Aorta (tissue), 5 donors: ENCODE measurements around the gene CLEC2D. TPM values are rescaled to one million over a fixed set of nuclear protein-coding genes. Genes with fewer than 3 reads are reported as not detected.
"Not testable (repeated sequence)": the region's sequence is repeated elsewhere in the genome, so short reads cannot be mapped to it uniquely, and the experiment has no call there.

Experiments used
- ATAC-seq: fragments of 200-7000 bp; cut with Tn5 transposase; one replicate; pipeline ENCODE4 v1.9.1; 2022; ENCODE audit warnings: moderate library complexity; ENCODE audit not compliant: low FRiP score
- DNase-seq, 2 donors: peaks; one replicate each; pipeline ENCODE4 v3.0.0-alpha.2; 2020
- H3K27ac ChIP-seq, 2 donors: one replicate each; pipeline ENCODE4 v1.5.1; 2013; ENCODE audit warnings: low read length in 2 of 2, mild to moderate bottlenecking in 2 of 2, moderate library complexity in 2 of 2, control low read depth in 1 of 2, inconsistent platforms in 1 of 2, low read depth in 1 of 2
- H3K27me3 ChIP-seq, 2 donors: one replicate each; pipeline ENCODE4 v1.6.1; 2013; ENCODE audit warnings: control low read depth in 1 of 2, low read length in 1 of 2, mild to moderate bottlenecking in 1 of 2, moderate library complexity in 1 of 2; ENCODE audit not compliant: insufficient read depth in 2 of 2, control insufficient read depth in 1 of 2
- H3K36me3 ChIP-seq, 2 donors: one replicate each; pipeline ENCODE4 v1.6.1; 2013; ENCODE audit warnings: control low read depth in 1 of 2, low read length in 1 of 2, mild to moderate bottlenecking in 1 of 2; ENCODE audit not compliant: insufficient read depth in 2 of 2, control insufficient read depth in 1 of 2
- H3K4me1 ChIP-seq, 2 donors: one replicate each; pipeline ENCODE4 v1.6.1; 2013; ENCODE audit warnings: low read length in 2 of 2, control low read depth in 1 of 2, mild to moderate bottlenecking in 1 of 2, moderate library complexity in 1 of 2; ENCODE audit not compliant: insufficient read depth in 2 of 2, control insufficient read depth in 1 of 2
- H3K4me3 ChIP-seq, 2 donors: one replicate each; pipeline ENCODE4 v1.5.1; 2013; ENCODE audit warnings: low read length in 2 of 2, control low read depth in 1 of 2, mild to moderate bottlenecking in 1 of 2
- H3K9me3 ChIP-seq: one replicate; pipeline ENCODE4 v1.6.1; 2013; ENCODE audit warnings: mild to moderate bottlenecking, low read length; ENCODE audit not compliant: control insufficient read depth
- WGBS, 2 donors: extraction: QIAGEN DNeasy Blood & Tissue Kit; methylation state at CpG; one replicate each; pipeline ENCODE4 v1.1.7; 2013; 5-methylcytosine and 5-hydroxymethylcytosine counted together
- intact Hi-C, 2 donors: fragments of 100-400 bp; cut with DNase I; formaldehyde crosslinking; loops; one replicate each; pipeline versions ENCODE4 v1.14.2 to v1.15.0; 2022
- polyA plus RNA-seq, 2 donors: library from polyadenylated mRNA; stranded (reverse); fragments of 200-250 nt; gene quantifications; one replicate each; pipeline ENCODE4 v1.2.3, GENCODE V29; 2013
- total RNA-seq, 2 donors: library from RNA; stranded (reverse); fragmentation: NEBNext Ultra II Directional; extraction: Animal tissue kit (Norgen Biotek cat#: 25700); gene quantifications; one replicate each; pipeline ENCODE4 v1.2.1, GENCODE V29; 2021
- donor health status: healthy with polysubstance abuse.
- donor health status: Bipolar disorder and iron deficiency.
- donor health status: DM: no; HTN: no; CAD: no.
- donor health status: DM: no; HTN: no; CAD: no.
- donor health status: DM: yes; HTN: yes; CAD: no.

The CLEC2D gene
- total and polyA plus RNA-seq, 4 donors, result 0.25 to 36.5 (median 9.5) TPM

DNA sequence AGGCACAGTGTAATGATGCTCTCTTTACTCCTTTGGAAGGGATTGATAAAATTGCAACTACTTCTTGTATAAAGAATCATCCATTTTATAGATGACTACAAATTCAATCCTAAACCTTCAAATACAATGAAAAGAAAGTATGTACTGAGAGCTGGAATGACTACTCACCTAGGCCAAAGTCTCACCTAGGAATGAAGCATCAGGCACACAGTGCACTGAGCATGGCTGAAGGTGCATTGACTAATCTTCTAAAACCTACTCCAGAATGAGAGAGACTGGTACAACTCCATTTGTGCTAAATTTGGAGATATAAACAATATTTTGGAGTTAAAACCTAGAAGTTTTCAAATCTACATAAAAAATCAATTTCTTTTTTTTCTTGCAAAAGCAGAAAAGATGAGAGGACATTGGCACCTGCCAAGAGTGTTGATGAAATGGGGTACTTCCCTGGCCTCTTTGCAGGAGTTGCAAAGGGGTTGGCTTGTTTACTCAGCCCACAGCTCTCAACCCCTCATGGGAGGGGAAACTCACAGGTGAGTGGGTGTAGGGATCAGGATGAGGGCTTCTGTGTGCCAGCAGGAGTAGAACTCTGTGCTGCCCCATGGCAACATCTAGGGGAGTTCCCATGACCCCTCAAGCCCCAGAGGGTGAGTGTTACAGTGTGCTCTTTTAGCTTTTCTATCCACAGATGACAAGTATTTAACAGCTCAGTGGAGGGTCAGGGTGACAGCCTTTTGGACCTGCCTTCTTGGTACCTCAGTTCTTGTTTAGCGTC is 32.1 kb downstream of the CLEC2D start:
- WGBS, 2 donors, result 88 to 94% methylated on average over 1 of the region's 1 CpG
- Histone ChIP-seq H3K4me1 (no peaks in the 10 kb centered on the region), H3K36me3 (no peaks in the 10 kb centered on the region), H3K4me3 (no peak overlapping the region), H3K9me3 (peaks cover 2% of the 10 kb centered on the region), H3K27ac (no peak overlapping the region), H3K27me3 (no peaks in the 10 kb centered on the region)
- ATAC-seq, result peak; percentile 46
- DNase-seq, result no peak
- intact Hi-C loops, result no loop called here

DNA sequence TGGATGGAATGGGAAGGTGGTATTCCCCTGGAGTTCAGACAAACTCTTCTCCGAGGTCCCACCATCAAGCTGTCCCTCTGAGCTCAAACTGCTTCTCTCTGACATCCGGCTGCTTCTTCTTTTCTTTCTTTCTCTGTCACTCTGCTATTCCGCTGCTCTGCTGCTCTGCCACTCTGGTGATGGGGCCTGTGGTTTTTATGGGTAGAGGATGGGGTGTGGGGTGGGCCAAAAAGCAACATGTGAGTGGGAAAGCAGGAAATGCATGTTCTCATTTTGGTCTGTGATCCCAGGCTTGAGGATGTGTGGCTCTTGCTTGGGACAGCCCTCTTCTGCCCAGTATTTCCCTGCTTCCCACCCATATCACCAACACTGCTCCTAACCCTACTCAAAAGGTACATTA is 32.7 kb downstream of the CLEC2D start:
- ATAC-seq (no peak), DNase-seq (no peak)
- Histone ChIP-seq H3K36me3 (no peaks in the 10 kb centered on the region), H3K4me1 (no peaks in the 10 kb centered on the region), H3K27me3 (no peaks in the 10 kb centered on the region), H3K9me3 (peaks cover 2% of the 10 kb centered on the region), H3K4me3 (no peak overlapping the region), H3K27ac (no peak overlapping the region)
- WGBS, 2 donors, result 84 to 98% methylated on average over 3 of the region's 3 CpGs
- intact Hi-C loops, result no loop called here

DNA sequence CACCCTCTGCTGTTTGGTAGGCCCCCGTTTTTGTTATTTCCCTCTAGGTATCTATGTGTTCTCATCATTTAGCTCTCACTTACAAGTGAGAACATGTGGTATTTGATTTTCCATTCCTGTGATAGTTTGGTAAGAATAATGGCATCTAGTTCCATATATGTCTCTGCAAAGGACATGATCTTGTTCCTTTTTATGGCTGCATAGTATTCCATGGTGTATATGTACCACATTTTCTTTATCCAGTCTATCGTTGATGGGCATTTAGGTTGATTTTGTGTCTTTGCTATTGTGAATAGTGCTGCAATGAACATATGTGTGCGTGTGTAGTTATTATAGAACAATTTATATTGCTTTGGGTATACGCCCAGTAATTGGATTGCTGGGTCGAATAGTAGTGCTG is 35.0 kb downstream of the CLEC2D start:
- 85 to 92% methylated on average over 5 of the region's 5 CpGs for WGBS, 2 donors
- not testable (repeated sequence) for H3K4me1 ChIP-seq

DNA sequence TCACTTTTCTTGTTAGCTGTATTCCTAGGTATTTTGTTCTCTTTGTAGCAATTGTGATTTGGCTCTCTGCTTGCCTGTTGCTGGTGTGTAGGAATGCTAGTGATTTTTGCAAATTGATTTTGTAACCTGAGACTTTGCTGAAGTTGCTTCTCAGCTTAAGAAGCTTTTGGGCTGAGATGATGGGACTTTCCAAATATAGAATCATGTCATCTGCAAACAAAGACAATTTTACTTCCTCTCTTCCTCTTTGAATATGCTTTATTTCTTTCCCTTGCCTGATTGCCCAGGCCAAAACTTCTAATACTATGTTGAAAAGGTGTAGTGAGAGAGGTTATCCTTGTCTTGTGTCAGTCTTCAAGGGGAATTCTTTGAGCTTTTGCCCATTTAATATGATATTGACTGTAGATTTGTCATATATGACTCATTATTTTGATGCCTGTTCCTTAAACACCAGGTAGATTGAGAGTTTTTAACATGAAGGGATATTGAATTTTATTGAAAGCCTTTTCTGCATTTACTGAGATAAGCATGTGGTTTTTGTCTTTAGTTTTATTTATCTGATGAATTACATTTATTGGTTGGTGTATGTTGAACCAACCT is 36.7 kb downstream of the CLEC2D start:
- DNase-seq, result no peak
- intact Hi-C loops, result loop anchor here in 1 of 2 donors (5.0 kb wide), 1 partner anchor 374 kb away; no protein-coding TSS in a partner anchor
- H3K36me3 ChIP-seq, result no peaks in the 10 kb centered on the region
- no peak overlapping the region for H3K27ac ChIP-seq
- H3K27me3 ChIP-seq, result no peaks in the 10 kb centered on the region
- H3K9me3 ChIP-seq, result peaks cover 2% of the 10 kb centered on the region
- no peaks in the 10 kb centered on the region for H3K4me1 ChIP-seq
- H3K4me3 ChIP-seq, result no peak overlapping the region
- no peak for ATAC-seq

More for the DNA sequence above, 35.0 kb downstream of the CLEC2D start:
- H3K4me3 ChIP-seq, H3K27ac ChIP-seq, ATAC-seq, DNase-seq, intact Hi-C loops, H3K27me3 ChIP-seq, H3K9me3 ChIP-seq, H3K36me3 ChIP-seq: not testable (repeated sequence)

DNA sequence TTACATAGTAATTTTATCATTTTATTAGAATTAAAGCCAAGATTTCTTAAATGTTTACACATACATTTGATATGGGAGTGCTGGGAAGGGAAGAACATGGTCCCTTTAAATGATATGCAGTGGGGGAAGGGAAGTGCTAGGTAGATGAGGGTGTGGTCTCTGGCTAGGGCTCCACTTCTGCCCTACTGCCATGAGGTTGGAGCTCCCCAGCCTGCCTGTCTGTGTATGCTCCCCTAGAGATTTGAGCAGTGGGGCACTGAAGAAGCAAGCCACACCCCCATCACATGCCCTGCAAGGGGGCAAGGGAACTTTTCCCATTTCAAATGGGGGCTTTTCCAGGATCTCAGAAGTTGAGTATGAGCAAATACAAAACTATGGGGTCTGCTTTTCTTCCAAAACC is 37.8 kb downstream of the CLEC2D start:
- H3K4me1 ChIP-seq, result no peaks in the 10 kb centered on the region
- DNase-seq, result no peak
- no peak overlapping the region for H3K27ac ChIP-seq
- peaks cover 1% of the 10 kb centered on the region for H3K9me3 ChIP-seq
- no peaks in the 10 kb centered on the region for H3K27me3 ChIP-seq
- no peaks in the 10 kb centered on the region for H3K36me3 ChIP-seq
- no peak overlapping the region for H3K4me3 ChIP-seq
- intact Hi-C loops, result loop anchor here in 1 of 2 donors (5.0 kb wide), 1 partner anchor 375 kb away; no protein-coding TSS in a partner anchor
- ATAC-seq, result no peak

DNA sequence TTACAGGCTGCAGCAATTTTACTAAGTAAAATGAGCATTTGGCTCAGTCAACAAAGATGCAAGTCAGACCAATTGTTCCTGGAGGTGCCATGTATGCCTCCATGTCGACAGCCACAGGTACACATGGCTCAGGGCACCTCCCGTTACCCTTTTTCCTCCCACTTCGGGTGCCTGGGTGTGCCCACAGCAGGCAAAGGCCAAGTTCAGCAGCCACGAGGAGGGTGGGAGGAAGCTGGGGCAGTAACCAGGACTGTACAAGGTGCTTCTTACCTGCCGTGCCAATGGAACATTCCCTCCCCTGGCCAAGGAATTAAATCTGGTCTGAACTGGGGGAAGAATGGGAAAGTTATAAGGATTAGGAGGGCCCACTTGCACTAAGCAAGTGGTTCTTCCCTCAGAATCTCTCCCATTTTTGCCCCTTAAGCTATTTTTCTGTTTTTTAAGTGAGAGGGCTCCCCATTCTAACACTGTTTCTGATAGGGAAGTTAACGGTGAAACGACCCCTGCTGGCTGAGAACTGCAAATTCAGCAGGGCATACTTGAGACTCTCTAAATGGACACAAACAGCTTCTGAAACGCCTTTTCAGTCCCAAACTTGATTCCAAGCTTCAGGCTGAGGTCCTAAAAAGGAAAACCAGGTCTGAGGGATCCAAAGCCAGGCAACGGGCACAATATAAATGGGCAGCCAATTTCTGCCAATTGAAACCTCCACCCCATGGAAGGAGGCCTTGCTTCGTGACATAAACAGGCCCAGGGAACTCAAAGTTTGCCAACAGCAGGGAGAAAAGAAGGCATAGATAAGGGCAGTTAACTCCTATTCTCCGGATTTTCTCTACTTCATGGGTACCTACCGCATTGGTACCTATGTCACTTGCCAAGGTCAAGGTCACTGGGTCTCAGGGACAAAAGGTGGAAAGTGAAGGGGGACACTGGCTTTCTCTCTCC is 38.6 kb downstream of the CLEC2D start:
- ATAC-seq, result peak; percentile 76
- WGBS, 2 donors, result 53 to 57% methylated on average over 12 of the region's 12 CpGs
- Histone ChIP-seq H3K36me3 (no peaks in the 10 kb centered on the region), H3K27me3 (no peaks in the 10 kb centered on the region), H3K9me3 (no peaks in the 10 kb centered on the region), H3K4me1 (no peaks in the 10 kb centered on the region), H3K4me3 (no peak overlapping the region), H3K27ac (no peak overlapping the region)
- DNase-seq, result peak in 1 of 2 donors; percentile 68
- intact Hi-C loops, result loop anchor here in 1 of 2 donors (5.0 kb wide), 1 partner anchor 376 kb away; no protein-coding TSS in a partner anchor

DNA sequence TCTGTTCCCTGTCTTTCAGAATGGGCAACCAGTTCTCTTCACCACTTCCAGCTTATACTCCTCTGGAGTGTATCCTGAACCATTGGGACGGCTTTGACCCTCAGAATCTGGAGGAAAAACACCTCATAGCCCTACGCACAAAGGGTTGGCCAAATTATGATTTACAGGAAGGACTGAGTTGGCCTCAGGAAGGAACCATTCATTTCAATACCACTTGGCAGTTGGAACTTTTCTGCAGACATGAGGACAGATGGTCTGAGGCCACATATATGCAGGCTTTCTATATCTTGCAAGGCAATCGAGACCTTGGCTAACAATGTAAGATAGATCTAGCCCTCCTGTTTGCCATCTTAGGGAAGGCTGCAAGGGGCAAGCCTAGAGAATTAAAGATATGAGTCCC is 39.3 kb downstream of the CLEC2D start:
- no peaks in the 10 kb centered on the region for H3K4me1 ChIP-seq
- H3K27me3 ChIP-seq, result no peaks in the 10 kb centered on the region
- DNase-seq (no peak), ATAC-seq (no peak)
- H3K36me3 ChIP-seq, result no peaks in the 10 kb centered on the region
- H3K9me3 ChIP-seq, result no peaks in the 10 kb centered on the region
- H3K27ac ChIP-seq, result no peak overlapping the region
- intact Hi-C loops, result loop anchor here in 1 of 2 donors (1.0 to 5.0 kb wide), 2 partner anchors 75 to 377 kb away; no protein-coding TSS in a partner anchor
- 91 to 94% methylated on average over 3 of the region's 3 CpGs for WGBS, 2 donors
- H3K4me3 ChIP-seq, result no peak overlapping the region

DNA sequence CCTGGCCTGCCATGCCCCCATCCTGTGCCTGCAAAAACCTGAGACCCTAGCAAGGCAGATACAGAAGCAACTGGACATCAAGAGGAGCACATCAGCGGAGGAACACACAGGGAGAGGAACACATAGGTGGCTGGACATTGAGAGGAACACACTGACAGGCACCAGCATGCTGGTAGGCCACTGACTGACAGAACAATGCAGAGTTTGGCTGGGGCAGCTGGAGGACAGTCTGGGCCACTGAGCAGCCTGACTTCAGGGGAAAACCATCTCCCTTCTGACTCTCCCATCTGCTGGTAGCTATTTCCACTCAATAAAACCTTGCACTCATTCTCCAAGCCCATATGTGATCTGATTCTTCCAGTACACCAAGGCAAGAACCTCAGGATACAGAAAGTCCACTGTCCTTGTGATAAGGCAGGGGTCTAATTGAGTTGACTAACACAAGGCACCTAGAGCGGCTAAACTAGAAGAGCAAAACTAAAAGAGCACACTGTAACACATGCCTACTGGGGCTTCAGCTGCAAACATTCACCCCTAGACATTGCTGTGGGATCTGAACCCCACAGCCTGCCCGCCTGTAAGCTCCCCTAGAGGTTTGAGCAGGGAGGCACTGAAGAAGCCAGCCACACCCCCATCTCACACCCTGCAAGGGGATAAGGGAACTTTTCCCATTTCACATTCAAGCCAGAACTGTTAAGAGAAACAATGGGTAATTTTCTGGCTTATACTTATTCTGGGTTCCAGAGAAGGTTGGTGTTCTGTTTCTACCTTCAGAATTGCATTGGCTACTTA is 41.3 kb downstream of the CLEC2D start:
- Histone ChIP-seq H3K9me3 (no peaks in the 10 kb centered on the region), H3K4me3 (no peak overlapping the region), H3K27me3 (no peaks in the 10 kb centered on the region), H3K36me3 (no peaks in the 10 kb centered on the region), H3K4me1 (no peaks in the 10 kb centered on the region), H3K27ac (no peak overlapping the region)
- WGBS, 2 donors, result 78 to 80% methylated on average over 3 of the region's 3 CpGs
- DNase-seq (no peak), ATAC-seq (no peak)
- intact Hi-C loops, result no loop called here
